ENCODE results near the gene ZBED6. TPM values are rescaled to one million over a fixed set of nuclear protein-coding genes. Genes with fewer than 3 reads are reported as not detected.
A peak's percentile ranks its signal among the peaks of the same experiment; 100 is the strongest.

Gene ZBED6
- total and polyA plus RNA-seq, 10 of the 15 experiments (the other 5 are each of a cell fraction or from before 2014, with no cell fraction given) = 0.13 to 15.9 (median 4.8) TPM

DNA sequence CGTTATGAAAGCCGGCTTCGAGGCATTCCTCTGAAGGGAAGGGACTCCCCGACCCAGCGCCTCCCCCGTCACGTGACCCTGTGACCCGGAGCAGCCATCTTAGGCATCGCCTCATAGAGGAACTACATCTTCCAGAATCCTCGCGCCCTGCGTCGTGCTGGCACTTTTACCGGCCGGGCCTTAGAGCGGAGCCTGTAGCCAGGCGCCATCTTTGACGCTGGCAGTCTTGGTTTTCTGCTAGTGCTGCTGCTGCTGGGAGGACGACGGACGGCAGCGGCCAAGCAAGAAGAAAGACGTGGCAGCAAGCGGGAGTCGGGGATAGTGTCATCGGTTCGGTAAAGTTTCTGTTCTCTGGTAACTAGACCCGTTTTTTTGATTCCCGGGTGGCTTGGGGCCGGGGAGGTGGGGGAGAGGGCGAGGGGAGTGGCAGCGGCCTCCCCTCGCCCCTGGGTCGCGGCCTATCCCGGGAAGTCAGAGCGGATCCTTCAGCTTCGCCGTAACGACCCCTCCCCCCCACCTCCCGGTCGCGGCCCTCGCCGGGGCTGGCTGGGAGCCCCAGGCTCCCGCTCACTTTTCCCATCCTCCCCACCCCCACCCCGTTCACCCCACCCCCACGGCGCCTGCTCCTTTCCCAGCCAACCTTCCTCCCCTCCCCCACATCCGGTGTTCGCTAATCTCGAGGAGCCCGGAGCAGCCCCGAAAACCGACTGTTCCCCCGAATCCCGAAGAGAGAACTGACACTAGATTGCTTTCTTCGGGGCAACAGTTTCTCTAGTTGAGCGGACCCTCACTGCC lies at the start of gene ZBED6, which contains the start of gene ZC3H11A (continued):
- TF ChIP-seq, protein P1, sequence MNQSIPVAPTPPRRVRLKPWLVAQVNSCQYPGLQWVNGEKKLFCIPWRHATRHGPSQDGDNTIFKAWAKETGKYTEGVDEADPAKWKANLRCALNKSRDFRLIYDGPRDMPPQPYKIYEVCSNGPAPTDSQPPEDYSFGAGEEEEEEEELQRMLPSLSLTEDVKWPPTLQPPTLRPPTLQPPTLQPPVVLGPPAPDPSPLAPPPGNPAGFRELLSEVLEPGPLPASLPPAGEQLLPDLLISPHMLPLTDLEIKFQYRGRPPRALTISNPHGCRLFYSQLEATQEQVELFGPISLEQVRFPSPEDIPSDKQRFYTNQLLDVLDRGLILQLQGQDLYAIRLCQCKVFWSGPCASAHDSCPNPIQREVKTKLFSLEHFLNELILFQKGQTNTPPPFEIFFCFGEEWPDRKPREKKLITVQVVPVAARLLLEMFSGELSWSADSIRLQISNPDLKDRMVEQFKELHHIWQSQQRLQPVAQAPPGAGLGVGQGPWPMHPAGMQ (IDR thresholded peaks at IDR 0.05; ENCODE audit: borderline replicate concordance) = no peak
- TF ChIP-seq, protein P2, sequence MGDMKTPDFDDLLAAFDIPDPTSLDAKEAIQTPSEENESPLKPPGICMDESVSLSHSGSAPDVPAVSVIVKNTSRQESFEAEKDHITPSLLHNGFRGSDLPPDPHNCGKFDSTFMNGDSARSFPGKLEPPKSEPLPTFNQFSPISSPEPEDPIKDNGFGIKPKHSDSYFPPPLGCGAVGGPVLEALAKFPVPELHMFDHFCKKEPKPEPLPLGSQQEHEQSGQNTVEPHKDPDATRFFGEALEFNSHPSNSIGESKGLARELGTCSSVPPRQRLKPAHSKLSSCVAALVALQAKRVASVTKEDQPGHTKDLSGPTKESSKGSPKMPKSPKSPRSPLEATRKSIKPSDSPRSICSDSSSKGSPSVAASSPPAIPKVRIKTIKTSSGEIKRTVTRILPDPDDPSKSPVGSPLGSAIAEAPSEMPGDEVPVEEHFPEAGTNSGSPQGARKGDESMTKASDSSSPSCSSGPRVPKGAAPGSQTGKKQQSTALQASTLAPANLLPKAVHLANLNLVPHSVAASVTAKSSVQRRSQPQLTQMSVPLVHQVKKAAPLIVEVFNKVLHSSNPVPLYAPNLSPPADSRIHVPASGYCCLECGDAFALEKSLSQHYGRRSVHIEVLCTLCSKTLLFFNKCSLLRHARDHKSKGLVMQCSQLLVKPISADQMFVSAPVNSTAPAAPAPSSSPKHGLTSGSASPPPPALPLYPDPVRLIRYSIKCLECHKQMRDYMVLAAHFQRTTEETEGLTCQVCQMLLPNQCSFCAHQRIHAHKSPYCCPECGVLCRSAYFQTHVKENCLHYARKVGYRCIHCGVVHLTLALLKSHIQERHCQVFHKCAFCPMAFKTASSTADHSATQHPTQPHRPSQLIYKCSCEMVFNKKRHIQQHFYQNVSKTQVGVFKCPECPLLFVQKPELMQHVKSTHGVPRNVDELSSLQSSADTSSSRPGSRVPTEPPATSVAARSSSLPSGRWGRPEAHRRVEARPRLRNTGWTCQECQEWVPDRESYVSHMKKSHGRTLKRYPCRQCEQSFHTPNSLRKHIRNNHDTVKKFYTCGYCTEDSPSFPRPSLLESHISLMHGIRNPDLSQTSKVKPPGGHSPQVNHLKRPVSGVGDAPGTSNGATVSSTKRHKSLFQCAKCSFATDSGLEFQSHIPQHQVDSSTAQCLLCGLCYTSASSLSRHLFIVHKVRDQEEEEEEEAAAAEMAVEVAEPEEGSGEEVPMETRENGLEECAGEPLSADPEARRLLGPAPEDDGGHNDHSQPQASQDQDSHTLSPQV (IDR thresholded peaks at IDR 0.05) = no peak
- TF ChIP-seq, protein P3, sequence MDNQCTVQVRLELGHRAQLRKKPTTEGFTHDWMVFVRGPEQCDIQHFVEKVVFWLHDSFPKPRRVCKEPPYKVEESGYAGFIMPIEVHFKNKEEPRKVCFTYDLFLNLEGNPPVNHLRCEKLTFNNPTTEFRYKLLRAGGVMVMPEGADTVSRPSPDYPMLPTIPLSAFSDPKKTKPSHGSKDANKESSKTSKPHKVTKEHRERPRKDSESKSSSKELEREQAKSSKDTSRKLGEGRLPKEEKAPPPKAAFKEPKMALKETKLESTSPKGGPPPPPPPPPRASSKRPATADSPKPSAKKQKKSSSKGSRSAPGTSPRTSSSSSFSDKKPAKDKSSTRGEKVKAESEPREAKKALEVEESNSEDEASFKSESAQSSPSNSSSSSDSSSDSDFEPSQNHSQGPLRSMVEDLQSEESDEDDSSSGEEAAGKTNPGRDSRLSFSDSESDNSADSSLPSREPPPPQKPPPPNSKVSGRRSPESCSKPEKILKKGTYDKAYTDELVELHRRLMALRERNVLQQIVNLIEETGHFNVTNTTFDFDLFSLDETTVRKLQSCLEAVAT (IDR thresholded peaks at IDR 0.05) = no peak
- TF ChIP-seq MEF2A (IDR thresholded peaks at IDR 0.05; ENCODE audit: insufficient read depth, low read depth, low read length) (peak; percentile 59; the same call in 1 of the 2 replicates), RAD51 (IDR thresholded peaks at IDR 0.05) (peak; percentile 99), TARDBP (IDR thresholded peaks at IDR 0.05; ENCODE audit: borderline replicate concordance) (peak; percentile 85; the same call in 1 of the 2 replicates), HDAC6 (IDR thresholded peaks at IDR 0.05; ENCODE audit: unreplicated experiment) (no peak), FOXM1 (IDR thresholded peaks at IDR 0.05; ENCODE audit: low read depth, low read length) (no peak), DPF2 (IDR thresholded peaks at IDR 0.05) (no peak), HDGF (IDR thresholded peaks at IDR 0.05) (no peak), BACH1 (IDR thresholded peaks at IDR 0.05; ENCODE audit: borderline replicate concordance) (no peak), BCL11A (IDR thresholded peaks at IDR 0.05; ENCODE audit: low read depth, low read length) (no peak), ETV6 (conservative IDR thresholded peaks at IDR 0.05 in 1 of 2, IDR thresholded peaks at IDR 0.05 in 1 of 2; ENCODE audit: borderline replicate concordance in 1 of 2, low read depth in 1 of 2) (no peak)
- TF ChIP-seq, protein P4, sequence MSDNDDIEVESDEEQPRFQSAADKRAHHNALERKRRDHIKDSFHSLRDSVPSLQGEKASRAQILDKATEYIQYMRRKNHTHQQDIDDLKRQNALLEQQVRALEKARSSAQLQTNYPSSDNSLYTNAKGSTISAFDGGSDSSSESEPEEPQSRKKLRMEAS (IDR thresholded peaks at IDR 0.05; ENCODE audit: low read depth, low read length) = peak; percentile 94
- TF ChIP-seq, protein P5, sequence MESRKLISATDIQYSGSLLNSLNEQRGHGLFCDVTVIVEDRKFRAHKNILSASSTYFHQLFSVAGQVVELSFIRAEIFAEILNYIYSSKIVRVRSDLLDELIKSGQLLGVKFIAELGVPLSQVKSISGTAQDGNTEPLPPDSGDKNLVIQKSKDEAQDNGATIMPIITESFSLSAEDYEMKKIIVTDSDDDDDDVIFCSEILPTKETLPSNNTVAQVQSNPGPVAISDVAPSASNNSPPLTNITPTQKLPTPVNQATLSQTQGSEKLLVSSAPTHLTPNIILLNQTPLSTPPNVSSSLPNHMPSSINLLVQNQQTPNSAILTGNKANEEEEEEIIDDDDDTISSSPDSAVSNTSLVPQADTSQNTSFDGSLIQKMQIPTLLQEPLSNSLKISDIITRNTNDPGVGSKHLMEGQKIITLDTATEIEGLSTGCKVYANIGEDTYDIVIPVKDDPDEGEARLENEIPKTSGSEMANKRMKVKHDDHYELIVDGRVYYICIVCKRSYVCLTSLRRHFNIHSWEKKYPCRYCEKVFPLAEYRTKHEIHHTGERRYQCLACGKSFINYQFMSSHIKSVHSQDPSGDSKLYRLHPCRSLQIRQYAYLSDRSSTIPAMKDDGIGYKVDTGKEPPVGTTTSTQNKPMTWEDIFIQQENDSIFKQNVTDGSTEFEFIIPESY (IDR thresholded peaks at IDR 0.05) = no peak
- TF ChIP-seq, protein P6, sequence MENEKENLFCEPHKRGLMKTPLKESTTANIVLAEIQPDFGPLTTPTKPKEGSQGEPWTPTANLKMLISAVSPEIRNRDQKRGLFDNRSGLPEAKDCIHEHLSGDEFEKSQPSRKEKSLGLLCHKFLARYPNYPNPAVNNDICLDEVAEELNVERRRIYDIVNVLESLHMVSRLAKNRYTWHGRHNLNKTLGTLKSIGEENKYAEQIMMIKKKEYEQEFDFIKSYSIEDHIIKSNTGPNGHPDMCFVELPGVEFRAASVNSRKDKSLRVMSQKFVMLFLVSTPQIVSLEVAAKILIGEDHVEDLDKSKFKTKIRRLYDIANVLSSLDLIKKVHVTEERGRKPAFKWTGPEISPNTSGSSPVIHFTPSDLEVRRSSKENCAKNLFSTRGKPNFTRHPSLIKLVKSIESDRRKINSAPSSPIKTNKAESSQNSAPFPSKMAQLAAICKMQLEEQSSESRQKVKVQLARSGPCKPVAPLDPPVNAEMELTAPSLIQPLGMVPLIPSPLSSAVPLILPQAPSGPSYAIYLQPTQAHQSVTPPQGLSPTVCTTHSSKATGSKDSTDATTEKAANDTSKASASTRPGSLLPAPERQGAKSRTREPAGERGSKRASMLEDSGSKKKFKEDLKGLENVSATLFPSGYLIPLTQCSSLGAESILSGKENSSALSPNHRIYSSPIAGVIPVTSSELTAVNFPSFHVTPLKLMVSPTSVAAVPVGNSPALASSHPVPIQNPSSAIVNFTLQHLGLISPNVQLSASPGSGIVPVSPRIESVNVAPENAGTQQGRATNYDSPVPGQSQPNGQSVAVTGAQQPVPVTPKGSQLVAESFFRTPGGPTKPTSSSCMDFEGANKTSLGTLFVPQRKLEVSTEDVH (IDR thresholded peaks at IDR 0.05; ENCODE audit: low read depth, partially characterized antibody) = no peak
